ENCODE measurements around the gene POLG. TPM values are rescaled to one million over a fixed set of nuclear protein-coding genes. Genes with fewer than 3 reads are reported as not detected.

Gene POLG
- total RNA-seq, 1 donor from 2014 or later: 25.2 TPM

DNA sequence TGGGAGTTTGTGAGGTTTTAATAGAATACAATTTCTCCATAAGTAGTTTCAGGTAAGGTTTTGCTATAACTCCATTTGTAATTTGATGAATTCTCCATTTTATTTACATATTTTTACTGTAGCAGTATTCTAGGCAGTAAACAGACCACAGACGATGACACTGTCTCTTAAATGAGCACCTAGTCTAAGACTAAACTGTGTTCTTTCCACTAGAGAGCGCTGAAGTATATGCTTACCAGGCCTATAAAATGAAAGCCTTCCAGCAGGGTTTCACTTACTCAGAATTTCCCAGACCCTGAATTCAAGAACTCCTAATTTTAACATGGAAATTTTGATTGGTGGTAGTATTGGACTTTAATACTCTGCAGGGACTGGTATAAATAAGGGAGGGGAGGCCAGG lies 41.6 kb downstream of the POLG start:
- no peaks in the 10 kb centered on the region for H3K4me1 ChIP-seq
- H3K9me3 Mint-ChIP-seq: peaks cover 2% of the 10 kb centered on the region
- no peak overlapping the region for H3K4me2 ChIP-seq
- no peaks in the 10 kb centered on the region for H3F3A ChIP-seq (ENCODE audit: low read depth)
- no peak overlapping the region for H3K4me3 ChIP-seq
- H3K27me3 Mint-ChIP-seq (ENCODE audit: insufficient read depth, low read depth): no peaks in the 10 kb centered on the region
- no peak overlapping the region for H3K27ac ChIP-seq
- H2AFZ ChIP-seq (replicated peaks): no peak overlapping the region
- H4K20me1 ChIP-seq (ENCODE audit: low read depth): no peaks in the 10 kb centered on the region
- peaks cover 47% of the 10 kb centered on the region for H3K36me3 ChIP-seq
- no peaks in the 10 kb centered on the region for H3K79me2 ChIP-seq (ENCODE audit: low read depth)
- no peaks in the 10 kb centered on the region for H3K9me3 ChIP-seq (ENCODE audit: low read depth)
- H3K4me3 Mint-ChIP-seq: no peak overlapping the region
- TF ChIP-seq EZH2phosphoT487 (IDR thresholded peaks at IDR 0.05) (no peak), EZH2 (IDR thresholded peaks at IDR 0.05) (no peak)
- TF ChIP-seq, protein P1, sequence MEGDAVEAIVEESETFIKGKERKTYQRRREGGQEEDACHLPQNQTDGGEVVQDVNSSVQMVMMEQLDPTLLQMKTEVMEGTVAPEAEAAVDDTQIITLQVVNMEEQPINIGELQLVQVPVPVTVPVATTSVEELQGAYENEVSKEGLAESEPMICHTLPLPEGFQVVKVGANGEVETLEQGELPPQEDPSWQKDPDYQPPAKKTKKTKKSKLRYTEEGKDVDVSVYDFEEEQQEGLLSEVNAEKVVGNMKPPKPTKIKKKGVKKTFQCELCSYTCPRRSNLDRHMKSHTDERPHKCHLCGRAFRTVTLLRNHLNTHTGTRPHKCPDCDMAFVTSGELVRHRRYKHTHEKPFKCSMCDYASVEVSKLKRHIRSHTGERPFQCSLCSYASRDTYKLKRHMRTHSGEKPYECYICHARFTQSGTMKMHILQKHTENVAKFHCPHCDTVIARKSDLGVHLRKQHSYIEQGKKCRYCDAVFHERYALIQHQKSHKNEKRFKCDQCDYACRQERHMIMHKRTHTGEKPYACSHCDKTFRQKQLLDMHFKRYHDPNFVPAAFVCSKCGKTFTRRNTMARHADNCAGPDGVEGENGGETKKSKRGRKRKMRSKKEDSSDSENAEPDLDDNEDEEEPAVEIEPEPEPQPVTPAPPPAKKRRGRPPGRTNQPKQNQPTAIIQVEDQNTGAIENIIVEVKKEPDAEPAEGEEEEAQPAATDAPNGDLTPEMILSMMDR (IDR thresholded peaks at IDR 0.05): no peak
- DNase-seq (ENCODE audit: low spot score): no peak
- H3K9ac ChIP-seq: no peak overlapping the region
- H3K36me3 Mint-ChIP-seq: peaks cover 45% of the 10 kb centered on the region
- no peaks in the 10 kb centered on the region for H3K4me1 Mint-ChIP-seq
- no peaks in the 10 kb centered on the region for H3K27me3 ChIP-seq
- H3K27ac Mint-ChIP-seq: no peak overlapping the region

DNA sequence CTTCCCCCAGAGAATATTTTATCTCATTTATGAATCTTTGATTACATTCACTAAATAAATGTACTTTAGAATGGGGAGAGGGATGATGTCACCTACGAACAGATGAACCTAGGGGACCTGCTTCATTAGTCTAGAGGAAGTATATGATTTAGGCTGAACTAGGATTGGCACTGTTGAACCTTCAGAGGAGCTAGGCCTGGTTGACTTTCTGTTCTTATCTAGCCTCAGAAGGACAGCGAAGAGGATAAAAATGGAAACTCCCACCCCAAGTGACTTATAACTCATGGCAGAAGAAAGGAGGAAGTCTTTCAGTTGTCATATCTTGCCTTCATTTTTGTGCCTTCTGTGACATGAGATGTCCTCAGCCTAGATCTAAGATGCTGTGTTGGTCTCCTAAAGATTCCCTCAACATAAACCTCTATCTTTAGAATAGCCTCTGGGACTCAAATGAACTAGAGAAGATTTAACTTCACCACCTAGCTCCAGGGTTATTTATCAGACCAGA lies 42.6 kb downstream of the POLG start:
- H3K4me1 ChIP-seq: no peaks in the 10 kb centered on the region
- Mint-ChIP-seq H3K27me3 (ENCODE audit: insufficient read depth, low read depth) (no peaks in the 10 kb centered on the region), H3K9me3 (peaks cover 2% of the 10 kb centered on the region), H3K4me3 (no peak overlapping the region), H3K4me1 (no peaks in the 10 kb centered on the region), H3K27ac (no peak overlapping the region), H3K36me3 (peaks cover 46% of the 10 kb centered on the region)
- no peak overlapping the region for H3K9ac ChIP-seq
- no peaks in the 10 kb centered on the region for H3K27me3 ChIP-seq
- no peak for DNase-seq (ENCODE audit: low spot score)
- H3F3A ChIP-seq (ENCODE audit: low read depth): no peaks in the 10 kb centered on the region
- H3K27ac ChIP-seq: no peak overlapping the region
- peaks cover 47% of the 10 kb centered on the region for H3K36me3 ChIP-seq
- TF ChIP-seq EZH2 (IDR thresholded peaks at IDR 0.05) (no peak), EZH2phosphoT487 (IDR thresholded peaks at IDR 0.05) (no peak)
- TF ChIP-seq, protein P1 (IDR thresholded peaks at IDR 0.05): no peak
- no peak overlapping the region for H3K4me3 ChIP-seq
- no peak overlapping the region for H2AFZ ChIP-seq (replicated peaks)
- no peaks in the 10 kb centered on the region for H3K79me2 ChIP-seq (ENCODE audit: low read depth)
- no peaks in the 10 kb centered on the region for H3K9me3 ChIP-seq (ENCODE audit: low read depth)
- no peak overlapping the region for H3K4me2 ChIP-seq
- no peaks in the 10 kb centered on the region for H4K20me1 ChIP-seq (ENCODE audit: low read depth)

DNA sequence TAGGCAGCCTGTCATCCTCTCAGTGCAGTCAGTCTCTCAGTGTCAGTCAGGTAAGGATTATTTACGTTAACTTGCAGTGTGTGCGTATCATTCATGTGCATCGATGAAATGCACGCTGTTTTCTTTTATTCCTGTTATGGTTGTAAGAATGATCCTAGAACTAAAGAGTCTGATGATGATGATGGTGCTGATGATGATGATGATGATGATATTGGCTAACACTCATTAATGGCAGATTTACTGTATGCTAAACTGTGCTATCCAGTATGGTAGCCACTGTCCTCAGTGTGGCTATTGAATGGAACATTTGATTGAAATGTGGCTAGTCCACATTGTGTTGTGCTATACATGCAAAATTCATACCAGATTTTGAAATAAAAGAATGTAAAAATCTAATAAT lies 51.4 kb downstream of the POLG start:
- H3K9me3 ChIP-seq (ENCODE audit: low read depth): no peaks in the 10 kb centered on the region
- no peaks in the 10 kb centered on the region for H3K4me1 ChIP-seq
- H3K79me2 ChIP-seq (ENCODE audit: low read depth): no peaks in the 10 kb centered on the region
- H2AFZ ChIP-seq (replicated peaks): no peak overlapping the region
- Mint-ChIP-seq H3K27ac (no peak overlapping the region), H3K9me3 (peaks cover 4% of the 10 kb centered on the region), H3K4me3 (no peak overlapping the region), H3K36me3 (peaks cover 36% of the 10 kb centered on the region), H3K27me3 (ENCODE audit: insufficient read depth, low read depth) (no peaks in the 10 kb centered on the region), H3K4me1 (no peaks in the 10 kb centered on the region)
- no peak for DNase-seq (ENCODE audit: low spot score)
- no peak overlapping the region for H3K27ac ChIP-seq
- H3K4me2 ChIP-seq: no peak overlapping the region
- H3K27me3 ChIP-seq: no peaks in the 10 kb centered on the region
- no peak overlapping the region for H3K9ac ChIP-seq
- no peak overlapping the region for H3K4me3 ChIP-seq
- H3F3A ChIP-seq (ENCODE audit: low read depth): no peaks in the 10 kb centered on the region
- TF ChIP-seq EZH2 (IDR thresholded peaks at IDR 0.05) (no peak), EZH2phosphoT487 (IDR thresholded peaks at IDR 0.05) (no peak)
- TF ChIP-seq, protein P1 (IDR thresholded peaks at IDR 0.05): no peak
- no peaks in the 10 kb centered on the region for H4K20me1 ChIP-seq (ENCODE audit: low read depth)
- H3K36me3 ChIP-seq: peaks cover 5% of the 10 kb centered on the region
